GM19193 (cell line): Measurements from ENCODE around the gene ARFIP1.

ENCODE experiments used
- POLR2A ChIP-seq: IDR thresholded peaks from 4 replicates; pipeline ENCODE4 v1.6.1; 2011; ENCODE audit not compliant: insufficient read depth, insufficient read length; ENCODE audit errors: extremely low read depth

Gene ARFIP1

DNA sequence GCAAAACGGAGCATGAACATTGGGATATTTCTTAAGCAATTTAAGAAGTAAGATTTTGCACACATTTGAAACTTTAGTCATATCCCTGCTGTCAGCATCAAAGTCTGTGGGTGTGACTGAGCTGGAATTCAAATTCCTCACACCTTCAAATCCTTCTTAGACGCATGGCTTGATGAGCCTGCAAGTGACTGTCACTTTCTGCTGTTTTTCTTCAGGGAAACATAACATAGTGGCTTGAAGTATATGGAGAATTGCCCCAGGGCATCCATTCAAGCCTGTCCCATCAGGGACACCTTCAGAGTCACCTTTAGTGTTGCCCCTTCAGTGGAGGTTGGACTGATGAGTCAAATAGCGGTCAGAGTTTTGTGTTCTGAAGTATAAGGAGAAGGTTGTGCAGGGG lies 173.8 kb downstream of the ARFIP1 start:
- no peak for TF ChIP-seq POLR2A

- no peak for TF ChIP-seq POLR2A
Measured at GRCh38 chr4:152954741-152955140, 175.0 kb downstream of the ARFIP1 start.

- no peak for TF ChIP-seq POLR2A
Measured at GRCh38 chr4:152956147-152956546, 176.4 kb downstream of the ARFIP1 start.

DNA sequence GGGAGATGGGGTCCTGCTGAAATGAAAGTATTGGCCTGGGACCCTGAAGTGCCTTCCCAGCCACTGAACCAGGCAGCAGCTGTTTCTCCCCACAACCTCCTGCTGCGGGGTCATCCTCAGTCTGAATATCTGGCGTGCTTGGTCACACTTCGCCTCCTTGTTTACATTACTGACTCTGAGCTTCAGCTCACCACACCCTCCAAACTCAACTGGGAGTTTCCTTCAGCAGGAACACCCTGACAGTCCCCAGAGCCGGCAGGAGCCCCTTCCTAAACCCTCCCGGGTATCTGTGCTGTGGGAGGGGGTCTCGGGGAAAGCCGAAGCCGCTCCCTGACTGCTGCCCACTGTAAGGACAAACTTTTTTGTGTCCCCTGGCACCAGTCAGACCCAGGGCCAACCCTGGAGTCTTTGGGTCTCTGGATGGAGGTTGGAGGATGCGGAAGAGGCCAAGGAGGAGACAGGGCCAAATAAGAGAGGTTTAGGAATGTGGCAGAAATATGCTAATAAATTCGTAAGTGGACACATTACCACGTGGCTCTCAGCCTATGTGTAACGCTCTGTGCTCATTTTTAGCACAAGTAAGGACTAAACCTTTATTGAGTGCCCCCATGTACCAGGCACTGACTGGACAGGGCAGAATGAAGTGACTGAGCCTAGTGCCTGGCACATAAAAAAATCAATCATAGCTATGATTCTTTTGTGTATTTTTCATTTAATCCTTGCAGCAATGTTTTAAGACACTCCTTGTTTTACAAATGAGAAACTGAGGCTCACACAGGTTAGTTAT lies 177.1 kb downstream of the ARFIP1 start:
- TF ChIP-seq POLR2A = no peak

DNA sequence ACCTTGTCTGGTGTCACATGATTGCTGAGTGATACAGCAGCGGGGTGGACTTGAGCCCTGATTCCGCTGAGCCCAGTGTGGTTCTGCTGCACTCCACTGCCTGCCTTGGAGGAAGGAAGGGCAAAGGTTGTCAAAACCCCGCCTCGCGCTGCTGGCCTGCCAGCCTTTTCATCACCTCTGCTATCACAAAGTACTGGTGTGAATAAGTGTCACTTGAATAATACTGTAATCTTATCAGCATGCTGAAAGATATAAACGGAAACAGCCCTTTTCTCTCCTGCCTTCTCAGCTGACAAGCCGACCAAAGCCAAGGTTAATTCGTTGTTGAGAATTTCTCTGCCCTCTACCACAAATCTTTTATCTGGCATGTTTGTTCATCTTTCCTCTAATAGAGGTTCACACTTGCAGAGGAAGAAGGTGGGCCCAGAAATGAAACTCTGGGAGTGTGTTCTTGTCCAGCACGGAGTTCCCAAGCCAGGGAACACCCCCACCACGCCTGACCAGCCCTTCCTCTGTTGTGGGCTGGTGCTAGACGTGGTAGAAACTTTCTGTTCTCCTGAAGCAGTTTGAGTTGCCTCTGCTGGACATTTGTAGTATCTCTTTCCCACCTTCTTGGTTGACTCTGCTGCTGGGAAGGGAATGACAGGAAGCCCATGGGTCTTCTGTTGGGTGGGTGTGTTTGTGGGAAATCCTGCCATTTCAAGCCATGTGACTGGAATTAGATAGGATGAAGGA lies 177.8 kb downstream of the ARFIP1 start:
- TF ChIP-seq POLR2A = no peak

- TF ChIP-seq POLR2A = no peak
Measured at GRCh38 chr4:152959080-152959479, 179.3 kb downstream of the ARFIP1 start.

DNA sequence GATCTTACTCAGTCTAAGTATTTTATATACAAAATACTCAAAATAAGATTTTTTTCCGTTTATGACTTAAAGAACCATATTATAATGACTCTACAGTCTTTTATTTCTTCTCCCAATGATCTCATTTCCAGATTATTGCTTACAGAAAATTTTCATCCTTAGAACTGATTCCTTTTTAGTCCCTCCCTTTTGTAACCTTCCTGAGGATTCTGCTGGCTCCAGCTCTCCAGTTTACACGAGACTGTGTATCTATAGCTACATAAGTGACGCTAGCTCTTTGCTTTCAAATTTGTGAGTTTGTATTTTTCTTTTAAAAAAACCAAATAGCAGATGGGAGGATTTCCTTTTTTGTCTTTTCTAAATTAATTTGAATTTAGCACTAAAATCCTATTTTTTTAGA lies 180.3 kb downstream of the ARFIP1 start:
- TF ChIP-seq POLR2A = no peak

GRCh38 chr4:152961014-152961772 lies 181.4 kb downstream of the ARFIP1 start:
- TF ChIP-seq POLR2A = no peak

DNA sequence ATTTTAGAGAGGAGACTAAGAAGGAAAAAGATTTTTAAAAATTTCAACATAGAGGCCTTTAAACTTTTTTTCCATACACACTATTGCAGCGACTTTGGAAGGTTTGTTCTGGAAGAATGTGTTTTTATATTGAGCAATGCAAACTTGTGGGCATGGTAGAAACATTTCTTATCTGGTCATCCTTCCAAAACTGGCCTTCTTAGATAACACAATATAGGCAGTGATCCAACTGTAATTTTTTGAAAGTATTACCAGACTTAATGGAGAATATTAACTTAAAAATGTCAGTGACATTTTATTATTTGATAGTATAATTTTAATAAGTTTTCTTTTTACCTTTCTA lies 182.0 kb downstream of the ARFIP1 start:
- TF ChIP-seq POLR2A = no peak
